Ureter (tissue), 1 donor: Measurements from ENCODE around the gene IPO11. TPM values are rescaled to one million over a fixed set of nuclear protein-coding genes. Genes with fewer than 3 reads are reported as not detected.
"Not testable (repeated sequence)": the region's sequence is repeated elsewhere in the genome, so short reads cannot be mapped to it uniquely, and the experiment has no call there.

Source experiments
- DNase-seq: peaks from one replicate; pipeline ENCODE4 v3.0.0-alpha.2; 2020; ENCODE audit warnings: low spot score
- total RNA-seq: library from RNA; stranded (reverse); gene quantifications from one replicate; pipeline ENCODE4 v1.2.4, GENCODE V29; 2023
- donor health status: DM: yes; HTN: yes; CAD: no.

IPO11 gene
- total RNA-seq, 1 donor from 2014 or later: 48.9 TPM

GRCh38 chr5:62513085-62513484 lies 100.5 kb downstream of the IPO11 start:
- not testable (repeated sequence) for DNase-seq

- no peak for DNase-seq
Measured at GRCh38 chr5:62514510-62515119, 102.1 kb downstream of the IPO11 start.

- DNase-seq: not testable (repeated sequence)
Measured at GRCh38 chr5:62520812-62521211, 108.2 kb downstream of the IPO11 start.

- no peak for DNase-seq
Measured at GRCh38 chr5:62521319-62521718, 108.8 kb downstream of the IPO11 start.

GRCh38 chr5:62522811-62523210 lies 110.2 kb downstream of the IPO11 start:
- no peak for DNase-seq

GRCh38 chr5:62533597-62533996 lies 121.0 kb downstream of the IPO11 start:
- DNase-seq: no peak

- no peak for DNase-seq
Measured at GRCh38 chr5:62534461-62535236, 122.1 kb downstream of the IPO11 start.

- DNase-seq: no peak
Measured at GRCh38 chr5:62536232-62536631, 123.7 kb downstream of the IPO11 start.

- no peak for DNase-seq
Measured at GRCh38 chr5:62536783-62537182, 124.2 kb downstream of the IPO11 start.

- DNase-seq: no peak
Measured at GRCh38 chr5:62538017-62538942, 125.7 kb downstream of the IPO11 start.

- DNase-seq: no peak
Measured at GRCh38 chr5:62542720-62543119, 130.2 kb downstream of the IPO11 start.

- no peak for DNase-seq
Measured at GRCh38 chr5:62547945-62548630, 135.5 kb downstream of the IPO11 start.

- DNase-seq: no peak
Measured at GRCh38 chr5:62550103-62550502, 137.5 kb downstream of the IPO11 start.

GRCh38 chr5:62555930-62556329 lies 143.4 kb downstream of the IPO11 start:
- no peak for DNase-seq

- no peak for DNase-seq
Measured at GRCh38 chr5:62558941-62559340, 146.4 kb downstream of the IPO11 start.

- no peak for DNase-seq
Measured at GRCh38 chr5:62560786-62561185, 148.2 kb downstream of the IPO11 start.

- DNase-seq: no peak
Measured at GRCh38 chr5:62561896-62562295, 149.3 kb downstream of the IPO11 start.

GRCh38 chr5:62562867-62563266 lies 150.3 kb downstream of the IPO11 start:
- no peak for DNase-seq

GRCh38 chr5:62564101-62564500 lies 151.5 kb downstream of the IPO11 start:
- no peak for DNase-seq

GRCh38 chr5:62565740-62566139 lies 153.2 kb downstream of the IPO11 start:
- DNase-seq: not testable (repeated sequence)

- DNase-seq: no peak
Measured at GRCh38 chr5:62568143-62568542, 155.6 kb downstream of the IPO11 start.
